Endothelial cell of umbilical vein (primary cell): Measurements from ENCODE around the gene DUSP19. TPM values are rescaled to one million over a fixed set of nuclear protein-coding genes. Genes with fewer than 3 reads are reported as not detected.

Experiments used
- BruUV-seq: library from RNA; stranded (reverse); fragments of 400-500 nt; replicated peaks from 2 replicates; lab custom pipeline; 2021; lab: Mats Ljungman, UMichigan
- CTCF ChIA-PET: fragments of 300-600, 350-600 bp; sonication (Branson Sonifier 250); formaldehyde crosslinking; loops from one replicate; lab custom pipeline; 2021; ENCODE audit warnings: antibody characterized with exemption, inconsistent platforms; lab: Charles Lee
- POLR2A ChIA-PET: fragments of 300-600, 350-600 bp; sonication (Branson Sonifier 250); formaldehyde crosslinking; loops from one replicate; lab custom pipeline; 2021; ENCODE audit warnings: antibody characterized with exemption, inconsistent platforms; lab: Charles Lee
- DNase-seq: peaks from one replicate; pipeline ENCODE4 v3.0.0-alpha.2; 2011; ENCODE audit warnings: low read depth, low spot score
- FAIRE-seq: peaks from 2 replicates; lab custom pipeline; 2011; peaks lifted over from hg19 to GRCh38; lab: Jason Lieb, UNC
- H2AFZ ChIP-seq: 2 replicates; pipeline ENCODE4 v1.6.0; 2012; ENCODE audit warnings: low read depth, low read length, control low read depth, inconsistent platforms
- H3K27ac ChIP-seq: 2 replicates; pipeline ENCODE4 v1.5.1; 2011; ENCODE audit warnings: low read depth, mild to moderate bottlenecking, control low read depth, low read length, moderate library complexity; ENCODE audit not compliant: insufficient read depth
- H3K27me3 ChIP-seq, 2 experiments: 2 replicates each; pipeline versions ENCODE4 v1.6.0 to v1.6.1; 2011; ENCODE audit warnings: low read length in 2 of 2, mixed read lengths in 1 of 2; ENCODE audit not compliant: control insufficient read depth in 2 of 2, insufficient read depth in 2 of 2
- H3K36me3 ChIP-seq, 2 experiments: 2 replicates in 1 of 2; 3 replicates in 1 of 2; pipeline ENCODE4 v1.5.1; 2011; ENCODE audit warnings: low read length in 2 of 2, mild to moderate bottlenecking in 1 of 2, moderate library complexity in 1 of 2; ENCODE audit not compliant: control insufficient read depth in 2 of 2, insufficient read depth in 2 of 2; ENCODE audit errors: extremely low read depth in 1 of 2
- H3K4me1 ChIP-seq: 3 replicates; pipeline ENCODE4 v1.5.1; 2011; ENCODE audit warnings: mild to moderate bottlenecking, low read length; ENCODE audit not compliant: control insufficient read depth, insufficient read depth; ENCODE audit errors: extremely low read depth
- H3K4me2 ChIP-seq: 2 replicates; pipeline ENCODE4 v1.6.1; 2011; ENCODE audit warnings: low read length, control low read depth, mixed read lengths; ENCODE audit not compliant: insufficient read depth
- H3K4me3 ChIP-seq, 3 experiments: fragments of 200-600 bp in 1 of 3; sonication (generic), shearing (Covaris generic) in 1 of 3; replicated peaks in 1 of 3; 2 replicates each; pipeline ENCODE4 v1.5.1; 2011 to 2016; ENCODE audit warnings: control low read depth in 3 of 3, low read length in 3 of 3, mild to moderate bottlenecking in 2 of 3, inconsistent platforms in 1 of 3, low read depth in 1 of 3, moderate library complexity in 1 of 3; ENCODE audit not compliant: insufficient read depth in 1 of 3
- H3K79me2 ChIP-seq: 2 replicates; pipeline ENCODE4 v1.6.0; 2012; ENCODE audit warnings: low read length, inconsistent platforms; ENCODE audit not compliant: control insufficient read depth, insufficient read depth
- H3K9ac ChIP-seq: replicated peaks from 2 replicates; pipeline ENCODE3; 2011; ENCODE audit warnings: low read length, control low read depth; ENCODE audit not compliant: insufficient read depth; ENCODE audit errors: extremely low read depth
- H3K9me1 ChIP-seq: replicated peaks from 3 replicates; pipeline ENCODE4 v1.6.0; 2011; ENCODE audit warnings: mild to moderate bottlenecking, low read length; ENCODE audit not compliant: control insufficient read depth, insufficient read depth; ENCODE audit errors: extremely low read depth
- H3K9me3 ChIP-seq: replicated peaks from 2 replicates; pipeline ENCODE4 v1.5.1; 2012; ENCODE audit warnings: low read length, inconsistent platforms; ENCODE audit not compliant: control insufficient read depth, insufficient read depth
- H4K20me1 ChIP-seq: replicated peaks from 2 replicates; pipeline ENCODE3; 2011; ENCODE audit warnings: mild to moderate bottlenecking, low read length; ENCODE audit not compliant: control insufficient read depth, insufficient read depth; ENCODE audit errors: extremely low read depth
- CTCF ChIP-seq, 2 donors: IDR thresholded peaks; 1 replicate in 1 of 2; 2 replicates in 1 of 2; pipeline ENCODE4 v1.5.1; 2011; ENCODE audit warnings: low read length in 2 of 2, mild to moderate bottlenecking in 2 of 2, moderate library complexity in 2 of 2, control low read depth in 1 of 2, inconsistent platforms in 1 of 2, low read depth in 1 of 2; ENCODE audit not compliant: insufficient read depth in 1 of 2; ENCODE audit errors: extremely low read depth in 1 of 2
- EZH2 ChIP-seq: IDR thresholded peaks from 2 replicates; pipeline ENCODE4 v1.6.1; 2012; ENCODE audit warnings: borderline replicate concordance, low read depth, mild to moderate bottlenecking, moderate library complexity, low read length, inconsistent platforms; ENCODE audit not compliant: severe bottlenecking
- FOS ChIP-seq: IDR thresholded peaks from 2 replicates; pipeline ENCODE4 v1.6.1; 2011; ENCODE audit warnings: mild to moderate bottlenecking, low read length, moderate library complexity, borderline replicate concordance; ENCODE audit not compliant: insufficient read depth
- GATA2 ChIP-seq: IDR thresholded peaks from 2 replicates; pipeline ENCODE4 v1.7.0; 2011; ENCODE audit warnings: low read depth, mild to moderate bottlenecking, moderate library complexity, mixed read lengths, low read length; ENCODE audit not compliant: insufficient read length, insufficient read depth
- MAX ChIP-seq: IDR thresholded peaks from 2 replicates; pipeline ENCODE4 v1.6.1; 2011; ENCODE audit not compliant: insufficient read depth, insufficient read length
- POLR2A ChIP-seq: IDR thresholded peaks from 2 replicates; pipeline ENCODE4 v1.6.1; 2012; ENCODE audit warnings: low read depth, mild to moderate bottlenecking, control low read depth, low read length
- dilution Hi-C: fragments of 300-500 bp; cut with MboI; formaldehyde crosslinking; loops from one replicate; pipeline ENCODE4 v1.15.0; 2019; ENCODE audit warnings: low sequenced_read_pairs; ENCODE audit not compliant: extremely low pct_ligation_motif_present
- intact Hi-C: fragments of 100-400 bp; cut with micrococcal nuclease; formaldehyde crosslinking; loops from one replicate; pipeline ENCODE4 v1.10.0; 2022
- polyA plus RNA-seq, 4 experiments: library from polyadenylated mRNA; depleted of rRNA in 3 of 4; stranded (reverse) in 3 of 4; unstranded in 1 of 4; fragments of >200 nt; gene quantifications; 2 replicates each; pipeline versions ENCODE4 v1.2.1 to v1.2.3, GENCODE V29; 2011 to 2012; ENCODE audit warnings: missing spikeins in 1 of 4
- total RNA-seq: library from RNA; stranded (reverse); gene quantifications from 2 replicates; pipeline ENCODE4 v1.2.3, GENCODE V29; 2021

Gene DUSP19
- total and polyA plus RNA-seq, 2 donors (not counting 3 experiments of a cell fraction or from before 2014, with no cell fraction given) = 0.69 to 1.9 TPM

- no peaks in the 10 kb centered on the region for H3K9me3 ChIP-seq
- no peak overlapping the region for H3K27ac ChIP-seq
- no peak overlapping the region for H2AFZ ChIP-seq
- H3K9ac ChIP-seq = peak overlapping the region; percentile 95
- BruUV-seq = no TSS peak
- H3K4me1 ChIP-seq = peaks cover 37% of the 10 kb centered on the region
- intact Hi-C loops (loop anchor here (5.0 kb wide), 1 partner anchor 848 kb away; no protein-coding TSS in a partner anchor), dilution Hi-C loops (no loop called here)
- TF ChIP-seq GATA2 (no peak), CTCF (IDR thresholded peaks at IDR 0.05; ENCODE audit: extremely low read depth in 1 of 2, insufficient read depth in 1 of 2, low read depth in 1 of 2, low read length in 2 of 2) (no peak), FOS (no peak), EZH2 (no peak), MAX (no peak), POLR2A (no peak)
- no peaks in the 10 kb centered on the region for H3K36me3 ChIP-seq
- H3K27me3 ChIP-seq = no peaks in the 10 kb centered on the region
- ChIA-PET POLR2A (no interaction called here), CTCF (no interaction called here)
- DNase-seq (no peak), FAIRE-seq (no peak)
- H3K79me2 ChIP-seq = peaks cover 76% of the 10 kb centered on the region
- peak overlapping the region; percentile 15 to 99 (median 86) for H3K4me3 ChIP-seq
- H3K4me2 ChIP-seq = peak overlapping the region; percentile 94
- peaks cover 47% of the 10 kb centered on the region for H4K20me1 ChIP-seq
- H3K9me1 ChIP-seq = peaks cover 4% of the 10 kb centered on the region
Observed at GRCh38 chr2:183035298-183035953, 43.1 kb upstream of the DUSP19 start.
